Cardiac fibroblast (primary cell): ENCODE results near the gene SLC66A1.

Experiments
- DNase-seq, 2 donors: peaks; one replicate each; pipeline versions ENCODE4 v3.0.0 to v3.0.0-alpha.2; 2010; ENCODE audit warnings: low read depth in 2 of 2
- H3K4me3 ChIP-seq, 2 donors: replicated peaks in 1 of 2; 1 replicate in 1 of 2; 2 replicates in 1 of 2; pipeline ENCODE4 v1.5.1; 2011; ENCODE audit warnings: low read depth in 2 of 2, low read length in 2 of 2, mild to moderate bottlenecking in 2 of 2, moderate library complexity in 1 of 2
- CTCF ChIP-seq: IDR thresholded peaks from one replicate; pipeline ENCODE4 v1.5.1; 2011; ENCODE audit warnings: low read depth, mild to moderate bottlenecking, low read length, inconsistent platforms

Gene SLC66A1

GRCh38 chr1:19363536-19364152 lies 51.5 kb downstream of the SLC66A1 start:
- H3K4me3 ChIP-seq: no peak overlapping the region
- no peak for TF ChIP-seq CTCF
- DNase-seq: no peak

GRCh38 chr1:19365721-19366120 lies 53.6 kb downstream of the SLC66A1 start:
- no peak for DNase-seq
- no peak for TF ChIP-seq CTCF
- no peak overlapping the region for H3K4me3 ChIP-seq

- no peak overlapping the region for H3K4me3 ChIP-seq
- TF ChIP-seq CTCF: no peak
- DNase-seq: no peak
Measured at GRCh38 chr1:19366599-19367536, 54.7 kb downstream of the SLC66A1 start.

GRCh38 chr1:19367584-19368041 lies 55.5 kb downstream of the SLC66A1 start:
- no peak for TF ChIP-seq CTCF
- peak in 1 of 2 donors; percentile 15 for DNase-seq
- no peak overlapping the region for H3K4me3 ChIP-seq

- TF ChIP-seq CTCF: no peak
- no peak for DNase-seq
- H3K4me3 ChIP-seq: no peak overlapping the region
Measured at GRCh38 chr1:19368050-19368449, 55.9 kb downstream of the SLC66A1 start.

GRCh38 chr1:19368964-19369363 lies 56.8 kb downstream of the SLC66A1 start:
- no peak overlapping the region for H3K4me3 ChIP-seq
- TF ChIP-seq CTCF: no peak
- DNase-seq: no peak
